Neuronal stem cell (in vitro differentiated cells): Measurements from ENCODE around the gene EXOC1.

ENCODE experiments used
- DNase-seq: peaks from one replicate; pipeline ENCODE4 v3.0.0-alpha.2; 2013; ENCODE audit warnings: low spot score
- H2AFZ ChIP-seq: one replicate; pipeline ENCODE4 v1.6.1; 2013; ENCODE audit warnings: mild to moderate bottlenecking, low read length, inconsistent platforms
- H2AK5ac ChIP-seq: 2 replicates; pipeline ENCODE4 v1.6.1; 2013; ENCODE audit warnings: low read depth, mild to moderate bottlenecking, inconsistent platforms, low read length, moderate library complexity, mixed read lengths
- H2BK120ac ChIP-seq: 2 replicates; pipeline ENCODE4 v1.6.1; 2013; ENCODE audit warnings: low read depth, mild to moderate bottlenecking, inconsistent platforms, low read length, moderate library complexity, mixed read lengths
- H2BK12ac ChIP-seq: one replicate; pipeline ENCODE4 v1.6.1; 2013; ENCODE audit warnings: low read length, inconsistent platforms
- H2BK15ac ChIP-seq: 2 replicates; pipeline ENCODE4 v1.6.1; 2013; ENCODE audit warnings: mild to moderate bottlenecking, low read length, inconsistent platforms, mixed read lengths
- H2BK5ac ChIP-seq: one replicate; pipeline ENCODE4 v1.6.1; 2013; ENCODE audit warnings: inconsistent platforms, mild to moderate bottlenecking, low read length, moderate library complexity
- H3K14ac ChIP-seq: one replicate; pipeline ENCODE4 v1.6.1; 2013; ENCODE audit warnings: low read length, inconsistent platforms
- H3K18ac ChIP-seq: 2 replicates; pipeline ENCODE4 v1.6.1; 2013; ENCODE audit warnings: low read length, inconsistent platforms
- H3K23ac ChIP-seq: 2 replicates; pipeline ENCODE4 v1.6.1; 2013; ENCODE audit warnings: low read depth, mild to moderate bottlenecking, mixed read lengths, low read length, inconsistent platforms; ENCODE audit not compliant: poor library complexity
- H3K27ac ChIP-seq: replicated peaks from 3 replicates; pipeline ENCODE4 v1.5.1; 2013; ENCODE audit warnings: low read length, inconsistent platforms
- H3K27me3 ChIP-seq, 3 experiments: 2 replicates each; pipeline ENCODE4 v1.6.1; 2013; ENCODE audit warnings: low read length in 3 of 3, mild to moderate bottlenecking in 2 of 3, inconsistent platforms in 1 of 3, low read depth in 1 of 3, mixed read lengths in 1 of 3, moderate library complexity in 1 of 3; ENCODE audit not compliant: control insufficient read depth in 3 of 3, insufficient read depth in 3 of 3
- H3K36me3 ChIP-seq, 2 donors: replicated peaks in 1 of 2; 2 replicates each; pipeline ENCODE4 v1.6.1; 2013; ENCODE audit warnings: low read length in 2 of 2; ENCODE audit not compliant: control insufficient read depth in 2 of 2, insufficient read depth in 2 of 2
- H3K4ac ChIP-seq: 2 replicates; pipeline ENCODE4 v1.6.1; 2013; ENCODE audit warnings: inconsistent platforms, mild to moderate bottlenecking, low read length, moderate library complexity
- H3K4me1 ChIP-seq, 2 donors: 1 replicate in 1 of 2; 2 replicates in 1 of 2; pipeline ENCODE4 v1.6.1; 2013; ENCODE audit warnings: low read length in 2 of 2, low read depth in 1 of 2; ENCODE audit not compliant: control insufficient read depth in 2 of 2, insufficient read depth in 1 of 2
- H3K4me2 ChIP-seq: one replicate; pipeline ENCODE4 v1.6.1; 2013; ENCODE audit warnings: mild to moderate bottlenecking, low read length, inconsistent platforms; ENCODE audit not compliant: insufficient read depth, poor library complexity, severe bottlenecking
- H3K4me3 ChIP-seq, 2 donors: 2 replicates each; pipeline ENCODE4 v1.5.1; 2013; ENCODE audit warnings: low read length in 2 of 2, mild to moderate bottlenecking in 2 of 2, inconsistent platforms in 1 of 2, moderate library complexity in 1 of 2
- H3K79me1 ChIP-seq: one replicate; pipeline ENCODE4 v1.6.1; 2013; ENCODE audit warnings: low read depth, mild to moderate bottlenecking, inconsistent platforms, low read length, moderate library complexity
- H3K9ac ChIP-seq: one replicate; pipeline ENCODE4 v1.6.1; 2013; ENCODE audit warnings: mild to moderate bottlenecking, low read depth, low read length, inconsistent platforms; ENCODE audit not compliant: poor library complexity
- H3K9me3 ChIP-seq, 2 donors: replicated peaks in 1 of 2; 2 replicates each; pipeline versions ENCODE3 to v1.6.1; 2013; ENCODE audit warnings: low read length in 2 of 2, mild to moderate bottlenecking in 2 of 2, inconsistent platforms in 1 of 2, low read depth in 1 of 2, mixed read lengths in 1 of 2, moderate library complexity in 1 of 2; ENCODE audit not compliant: control insufficient read depth in 2 of 2, insufficient read depth in 1 of 2
- H4K8ac ChIP-seq: one replicate; pipeline ENCODE4 v1.6.1; 2013; ENCODE audit warnings: low read depth, mild to moderate bottlenecking, inconsistent platforms, low read length, moderate library complexity
- H4K91ac ChIP-seq: one replicate; pipeline ENCODE4 v1.6.1; 2013; ENCODE audit warnings: low read length, low read depth, mild to moderate bottlenecking, inconsistent platforms; ENCODE audit not compliant: poor library complexity
- WGBS, 2 donors: extraction: QIAGEN DNeasy Blood & Tissue Kit; methylation state at CpG; one replicate each; pipeline ENCODE4 v1.1.7; 2013; ENCODE audit warnings: missing lambda C conversion rate in 2 of 2, mixed read lengths in 1 of 2; ENCODE audit not compliant: insufficient read length in 2 of 2, insufficient replicate concordance in 1 of 2; ENCODE audit errors: extremely low coverage in 2 of 2; 5-methylcytosine and 5-hydroxymethylcytosine counted together

Gene EXOC1

GRCh38 chr4:55884851-55885219 is 31.4 kb downstream of the EXOC1 start:
- no peak overlapping the region for H3K23ac ChIP-seq
- no peak overlapping the region for H2AFZ ChIP-seq
- no peak overlapping the region for H2BK120ac ChIP-seq
- H4K8ac ChIP-seq = no peak overlapping the region
- no peak overlapping the region for H2BK12ac ChIP-seq
- no peaks in the 10 kb centered on the region for H3K27me3 ChIP-seq
- no peaks in the 10 kb centered on the region for H3K79me1 ChIP-seq
- peaks cover 0 to 18% of the 10 kb centered on the region in 2 donors for H3K9me3 ChIP-seq
- no peak overlapping the region for H2BK5ac ChIP-seq
- WGBS, 2 donors = no CpG with 5 or more reads among the region's 1 CpG
- H3K36me3 ChIP-seq = peaks cover 0 to 46% of the 10 kb centered on the region in 2 donors
- no peak overlapping the region for H4K91ac ChIP-seq
- H3K4me1 ChIP-seq = peaks cover 1 to 7% of the 10 kb centered on the region in 2 donors
- no peak overlapping the region for H3K14ac ChIP-seq
- no peak overlapping the region for H3K4me2 ChIP-seq
- no peak overlapping the region for H2BK15ac ChIP-seq
- H3K4ac ChIP-seq = no peak overlapping the region
- DNase-seq = no peak
- no peak overlapping the region for H3K4me3 ChIP-seq
- H3K18ac ChIP-seq = no peak overlapping the region
- no peak overlapping the region for H3K27ac ChIP-seq
- no peak overlapping the region for H3K9ac ChIP-seq
- H2AK5ac ChIP-seq = no peak overlapping the region

GRCh38 chr4:55887594-55887993 is 34.1 kb downstream of the EXOC1 start:
- Histone ChIP-seq H3K9ac (no peak overlapping the region), H3K4me3 (no peak overlapping the region), H2AK5ac (no peak overlapping the region), H2AFZ (no peak overlapping the region), H3K23ac (no peak overlapping the region), H3K4me1 (peaks cover 1 to 7% of the 10 kb centered on the region in 2 donors), H3K9me3 (no peaks in the 10 kb centered on the region), H3K27me3 (no peaks in the 10 kb centered on the region), H4K8ac (no peak overlapping the region), H2BK5ac (no peak overlapping the region), H3K14ac (no peak overlapping the region), H3K27ac (no peak overlapping the region), H2BK120ac (no peak overlapping the region), H2BK15ac (no peak overlapping the region), H3K4ac (no peak overlapping the region), H3K18ac (no peak overlapping the region), H3K36me3 (peaks cover 0 to 45% of the 10 kb centered on the region in 2 donors), H3K79me1 (no peaks in the 10 kb centered on the region), H2BK12ac (no peak overlapping the region), H4K91ac (no peak overlapping the region), H3K4me2 (no peak overlapping the region)
- DNase-seq = no peak
- WGBS, 2 donors = no CpG with 5 or more reads among the region's 1 CpG

GRCh38 chr4:55892156-55892555 is 38.7 kb downstream of the EXOC1 start:
- H3K4me3 ChIP-seq = no peak overlapping the region
- DNase-seq = no peak
- H3K36me3 ChIP-seq = peaks cover 0 to 73% of the 10 kb centered on the region in 2 donors
- H3K27ac ChIP-seq = no peak overlapping the region
- no peak overlapping the region for H4K8ac ChIP-seq
- no peak overlapping the region for H3K4ac ChIP-seq
- H2BK15ac ChIP-seq = no peak overlapping the region
- H3K9ac ChIP-seq = no peak overlapping the region
- H2AK5ac ChIP-seq = no peak overlapping the region
- no peak overlapping the region for H2BK120ac ChIP-seq
- no peak overlapping the region for H3K18ac ChIP-seq
- H2BK12ac ChIP-seq = no peak overlapping the region
- no peaks in the 10 kb centered on the region for H3K79me1 ChIP-seq
- no CpG with 5 or more reads among the region's 2 CpGs for WGBS, 2 donors
- no peak overlapping the region for H3K14ac ChIP-seq
- H3K27me3 ChIP-seq = no peaks in the 10 kb centered on the region
- H3K23ac ChIP-seq = no peak overlapping the region
- H2BK5ac ChIP-seq = no peak overlapping the region
- no peak overlapping the region for H3K4me2 ChIP-seq
- no peak overlapping the region for H4K91ac ChIP-seq
- H3K4me1 ChIP-seq = no peaks in the 10 kb centered on the region
- no peaks in the 10 kb centered on the region for H3K9me3 ChIP-seq
- no peak overlapping the region for H2AFZ ChIP-seq

GRCh38 chr4:55896622-55897021 is 43.2 kb downstream of the EXOC1 start:
- Histone ChIP-seq H2AFZ (no peak overlapping the region), H3K4me1 (no peaks in the 10 kb centered on the region), H3K23ac (no peak overlapping the region), H2AK5ac (no peak overlapping the region), H4K91ac (no peak overlapping the region), H3K4ac (no peak overlapping the region), H2BK12ac (no peak overlapping the region), H2BK120ac (no peak overlapping the region), H3K4me3 (no peak overlapping the region), H2BK15ac (no peak overlapping the region), H3K27me3 (no peaks in the 10 kb centered on the region), H2BK5ac (no peak overlapping the region), H3K4me2 (no peak overlapping the region), H3K18ac (no peak overlapping the region), H3K79me1 (no peaks in the 10 kb centered on the region), H3K14ac (no peak overlapping the region), H3K9me3 (no peaks in the 10 kb centered on the region), H3K27ac (no peak overlapping the region), H4K8ac (no peak overlapping the region), H3K9ac (no peak overlapping the region), H3K36me3 (peaks cover 0 to 93% of the 10 kb centered on the region in 2 donors)
- DNase-seq = no peak
- no CpG with 5 or more reads among the region's 3 CpGs for WGBS, 2 donors
